SJSA1 (cell line): ENCODE results near the gene AUH. TPM values are rescaled to one million over a fixed set of nuclear protein-coding genes. Genes with fewer than 3 reads are reported as not detected.

ENCODE experiments used
- DNase-seq, 2 experiments: peaks; one replicate each; pipeline ENCODE4 v3.0.0-alpha.2; 2015 to 2020; ENCODE audit warnings: low spot score in 2 of 2, low read depth in 1 of 2
- H3K27ac ChIP-seq: fragments of 250-450 bp; sonication (Bioruptor Pico); 2 replicates; pipeline ENCODE4 v1.5.1; 2020; ENCODE audit warnings: mild to moderate bottlenecking, moderate library complexity
- H3K27me3 ChIP-seq: fragments of 250-450 bp; sonication (Bioruptor Pico); replicated peaks from 2 replicates; pipeline ENCODE4 v1.5.1; 2020; ENCODE audit warnings: mild to moderate bottlenecking, moderate library complexity
- H3K36me3 ChIP-seq: fragments of 250-450 bp; sonication (Bioruptor Pico); 2 replicates; pipeline ENCODE4 v1.5.1; 2020; ENCODE audit warnings: mild to moderate bottlenecking
- H3K4me1 ChIP-seq: fragments of 250-450 bp; sonication (Bioruptor Pico); replicated peaks from 2 replicates; pipeline ENCODE4 v1.6.1; 2021; ENCODE audit warnings: mild to moderate bottlenecking
- H3K4me3 ChIP-seq: fragments of 250-450 bp; sonication (Bioruptor Pico); 2 replicates; pipeline ENCODE4 v1.5.1; 2020; ENCODE audit warnings: mild to moderate bottlenecking
- H3K9me3 ChIP-seq: fragments of 250-450 bp; sonication (Bioruptor Pico); replicated peaks from 2 replicates; pipeline ENCODE4 v1.5.1; 2020; ENCODE audit warnings: mild to moderate bottlenecking
- total RNA-seq: library from RNA; depleted of rRNA; stranded (reverse); fragments of >200 nt; shearing (Covaris generic); gene quantifications from 2 replicates; pipeline ENCODE4 v1.2.3, GENCODE V29; 2014

The AUH gene
- total RNA-seq, 1 experiment from 2014 or later, result 15.3 TPM

DNA sequence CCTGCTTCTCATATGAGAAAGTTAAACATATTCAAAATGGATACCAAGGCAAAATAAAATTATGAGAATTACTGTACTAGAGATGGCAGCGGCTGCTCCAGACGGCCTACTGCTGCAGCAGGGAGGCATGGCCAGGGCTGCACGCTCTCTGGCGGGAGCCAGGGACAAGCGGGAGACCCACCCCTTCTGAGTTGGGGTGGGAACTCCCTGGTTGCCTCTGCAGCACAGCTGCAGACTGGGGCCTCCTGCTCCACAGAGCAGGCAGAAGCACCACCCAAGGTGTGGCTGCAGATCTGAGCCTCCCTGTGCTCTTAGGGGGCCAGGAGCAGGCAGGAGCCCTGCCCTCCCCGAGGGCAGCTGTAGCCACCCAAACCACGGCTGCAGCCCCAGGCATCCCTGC is 2.3 kb upstream of the AUH start:
- Histone ChIP-seq H3K4me3 (no peak overlapping the region), H3K27me3 (no peaks in the 10 kb centered on the region), H3K9me3 (no peaks in the 10 kb centered on the region), H3K36me3 (peaks cover 4% of the 10 kb centered on the region), H3K4me1 (peaks cover 11% of the 10 kb centered on the region), H3K27ac (no peak overlapping the region)
- DNase-seq, result no peak

DNA sequence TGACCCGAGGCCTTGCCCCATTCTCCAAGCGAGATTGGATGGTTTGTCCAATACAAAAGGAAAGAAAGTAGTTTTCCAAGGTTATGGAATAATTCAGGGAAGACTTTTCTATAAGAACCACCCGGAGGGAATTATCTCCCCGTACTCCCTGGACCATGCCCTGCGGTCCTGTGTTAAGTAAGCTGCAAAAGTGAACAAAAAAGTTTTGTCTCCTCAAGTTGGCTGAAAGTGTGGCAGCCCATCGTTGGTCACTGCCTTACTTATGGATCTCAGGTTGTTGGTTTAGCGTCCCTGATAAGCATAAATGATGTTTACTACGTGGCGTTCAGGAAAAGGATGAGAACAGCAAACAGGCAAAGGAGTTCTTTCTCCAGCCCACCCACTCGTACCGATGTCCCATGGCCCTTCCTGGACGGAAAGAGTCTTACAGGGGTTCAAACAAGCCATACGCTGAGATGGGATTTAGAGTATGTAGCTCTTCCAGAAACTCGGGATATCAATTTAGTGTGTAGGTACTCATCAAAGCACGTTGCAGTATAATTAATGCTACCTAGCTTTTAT is 413 bp upstream of the AUH start:
- Histone ChIP-seq H3K36me3 (peaks cover 4% of the 10 kb centered on the region), H3K9me3 (no peaks in the 10 kb centered on the region), H3K27ac (0 out of 2 replicates have a peak overlapping the region, but pooled peaks have one; percentile 24), H3K4me1 (peaks cover 11% of the 10 kb centered on the region), H3K4me3 (peak overlapping the region; percentile 98), H3K27me3 (no peaks in the 10 kb centered on the region)
- peak in 1 of 2 experiments; percentile 51 for DNase-seq

DNA sequence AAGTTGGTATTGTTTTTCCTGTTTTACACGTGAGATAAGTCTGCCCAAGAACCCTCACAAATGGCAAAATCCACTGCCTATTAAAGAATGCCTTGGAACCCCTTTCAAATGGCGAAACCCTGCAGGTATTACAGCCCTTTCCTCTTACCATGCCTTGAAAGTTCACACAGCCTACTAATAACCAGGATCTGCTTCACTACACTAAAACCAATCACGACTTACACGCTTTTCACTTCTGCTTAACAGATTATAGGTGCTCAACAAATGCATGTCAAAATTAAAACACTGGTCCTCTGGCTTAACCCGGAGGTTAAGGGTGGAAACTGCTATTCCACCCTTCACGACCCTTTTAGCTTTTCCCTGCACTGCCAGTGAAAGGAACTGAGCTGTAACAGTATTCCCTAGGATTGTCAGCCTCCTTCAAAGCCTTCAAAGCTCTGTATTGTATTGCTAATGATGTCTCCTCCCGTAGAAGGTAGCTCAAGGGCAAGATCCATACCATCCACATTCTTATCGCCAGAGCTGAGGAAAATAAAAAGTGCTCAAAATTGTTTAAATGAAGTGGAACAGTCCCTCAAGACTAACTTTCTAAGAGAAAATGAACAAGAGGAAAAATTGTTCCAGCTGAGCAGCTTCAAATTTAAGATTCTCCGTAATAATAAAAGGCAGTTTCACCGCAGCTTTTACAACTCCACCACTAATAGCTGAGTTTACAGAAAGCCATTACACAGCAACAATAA is 997 bp downstream of the AUH start:
- Histone ChIP-seq H3K9me3 (no peaks in the 10 kb centered on the region), H3K4me1 (peaks cover 11% of the 10 kb centered on the region), H3K27me3 (no peaks in the 10 kb centered on the region), H3K36me3 (peaks cover 4% of the 10 kb centered on the region), H3K4me3 (peak overlapping the region; percentile 98), H3K27ac (no peak overlapping the region)
- DNase-seq, result peak in 1 of 2 experiments; percentile 19

DNA sequence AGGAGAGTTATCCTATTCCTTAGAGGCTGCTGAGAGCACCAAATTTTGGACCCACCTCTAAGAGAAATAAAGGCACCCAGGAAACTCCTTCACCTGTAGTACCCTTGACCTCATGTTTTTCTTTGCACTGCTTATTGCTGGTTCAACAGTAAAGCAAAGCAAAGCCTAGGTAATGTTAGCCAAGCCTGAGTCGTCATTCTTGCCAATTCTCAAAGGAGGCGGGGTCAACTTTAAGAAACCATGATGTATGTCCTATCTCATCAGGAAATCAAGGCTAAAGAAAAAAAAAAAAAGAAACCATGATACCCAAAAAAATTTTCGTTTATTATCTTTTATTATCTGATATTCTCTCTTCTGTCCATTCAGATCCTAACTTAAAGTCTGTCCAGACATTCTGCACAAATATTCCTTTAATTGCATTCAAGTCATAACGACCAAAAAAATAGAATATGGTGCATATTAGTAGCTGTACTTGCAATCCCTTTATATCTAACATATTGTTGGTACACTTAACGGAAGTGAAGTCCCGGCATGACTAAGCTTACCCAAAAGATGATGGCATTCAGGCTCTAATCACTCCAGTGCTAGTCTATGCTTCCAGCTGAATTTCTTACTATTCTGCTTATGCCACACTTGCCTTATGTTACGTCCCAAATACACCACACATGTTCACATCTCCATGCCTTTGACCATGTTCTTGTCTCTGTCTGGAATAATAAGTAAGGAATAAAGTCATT is 1.8 kb downstream of the AUH start:
- Histone ChIP-seq H3K27ac (no peak overlapping the region), H3K9me3 (no peaks in the 10 kb centered on the region), H3K36me3 (peaks cover 4% of the 10 kb centered on the region), H3K4me1 (peaks cover 11% of the 10 kb centered on the region), H3K27me3 (no peaks in the 10 kb centered on the region), H3K4me3 (no peak overlapping the region)
- DNase-seq, result no peak

DNA sequence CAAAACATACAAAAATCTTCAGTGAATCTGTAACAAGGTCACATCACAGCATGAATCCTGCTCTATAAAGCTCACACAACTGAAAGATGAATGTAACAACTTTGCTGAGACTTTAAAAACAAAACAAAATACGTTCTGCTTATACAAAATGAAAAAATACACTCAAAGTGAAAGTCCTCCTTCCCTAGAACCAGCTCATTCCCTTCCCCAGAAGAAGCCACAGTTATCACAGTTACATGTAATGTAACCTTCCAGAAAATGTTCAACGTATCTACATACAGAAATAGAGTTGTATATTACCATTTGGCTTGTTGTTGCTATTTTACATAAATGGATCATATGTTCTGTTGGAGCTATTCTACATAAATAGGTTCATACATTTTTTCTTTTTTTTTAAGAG is 2.6 kb downstream of the AUH start:
- Histone ChIP-seq H3K9me3 (no peaks in the 10 kb centered on the region), H3K27ac (no peak overlapping the region), H3K27me3 (no peaks in the 10 kb centered on the region), H3K4me1 (peaks cover 11% of the 10 kb centered on the region), H3K36me3 (peaks cover 4% of the 10 kb centered on the region), H3K4me3 (no peak overlapping the region)
- DNase-seq, result no peak

DNA sequence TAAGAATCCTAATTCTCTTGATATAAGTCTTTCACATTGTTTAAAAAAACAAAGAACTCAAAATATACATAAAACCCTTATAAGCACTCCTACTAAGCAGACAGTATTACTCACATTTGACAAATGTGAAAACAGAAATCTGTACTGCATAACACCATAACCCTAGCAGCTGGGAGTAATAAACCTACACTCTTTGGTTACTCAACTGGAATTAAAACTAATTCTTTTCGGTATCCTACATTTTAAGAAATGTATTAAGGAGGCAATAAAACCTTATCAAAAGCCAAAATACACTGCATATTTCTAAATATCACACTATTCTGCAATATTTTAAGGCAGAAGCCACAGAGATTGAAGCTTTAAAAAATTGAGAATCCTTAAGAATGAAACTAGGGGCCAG is 6.8 kb downstream of the AUH start:
- Histone ChIP-seq H3K27ac (no peak overlapping the region), H3K36me3 (no peaks in the 10 kb centered on the region), H3K27me3 (no peaks in the 10 kb centered on the region), H3K4me1 (no peaks in the 10 kb centered on the region), H3K4me3 (no peak overlapping the region), H3K9me3 (no peaks in the 10 kb centered on the region)
- DNase-seq, result no peak

DNA sequence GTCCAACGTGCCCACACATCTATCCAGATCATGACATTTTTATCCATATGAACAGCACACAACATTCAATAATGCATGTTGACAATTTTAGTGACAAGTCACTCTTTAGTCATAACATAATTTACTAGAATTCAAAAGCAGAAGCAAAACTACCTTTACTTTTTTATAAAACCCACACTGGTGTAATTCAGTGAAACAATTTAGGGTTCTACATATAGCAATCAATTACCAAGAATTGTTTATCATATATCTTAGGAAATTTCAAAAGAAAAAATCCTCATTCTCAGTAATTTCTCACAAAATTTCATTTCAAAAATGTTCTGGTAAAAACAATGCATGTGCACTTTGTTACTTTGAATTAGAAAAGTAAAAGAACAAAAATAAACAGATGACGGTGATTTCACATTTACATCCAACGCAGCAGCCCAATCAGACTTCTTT is 12.6 kb downstream of the AUH start:
- no peaks in the 10 kb centered on the region for H3K27me3 ChIP-seq
- no peaks in the 10 kb centered on the region for H3K4me1 ChIP-seq
- no peak for DNase-seq
- no peak overlapping the region for H3K4me3 ChIP-seq
- H3K36me3 ChIP-seq, result no peaks in the 10 kb centered on the region
- no peaks in the 10 kb centered on the region for H3K9me3 ChIP-seq
- H3K27ac ChIP-seq, result no peak overlapping the region

DNA sequence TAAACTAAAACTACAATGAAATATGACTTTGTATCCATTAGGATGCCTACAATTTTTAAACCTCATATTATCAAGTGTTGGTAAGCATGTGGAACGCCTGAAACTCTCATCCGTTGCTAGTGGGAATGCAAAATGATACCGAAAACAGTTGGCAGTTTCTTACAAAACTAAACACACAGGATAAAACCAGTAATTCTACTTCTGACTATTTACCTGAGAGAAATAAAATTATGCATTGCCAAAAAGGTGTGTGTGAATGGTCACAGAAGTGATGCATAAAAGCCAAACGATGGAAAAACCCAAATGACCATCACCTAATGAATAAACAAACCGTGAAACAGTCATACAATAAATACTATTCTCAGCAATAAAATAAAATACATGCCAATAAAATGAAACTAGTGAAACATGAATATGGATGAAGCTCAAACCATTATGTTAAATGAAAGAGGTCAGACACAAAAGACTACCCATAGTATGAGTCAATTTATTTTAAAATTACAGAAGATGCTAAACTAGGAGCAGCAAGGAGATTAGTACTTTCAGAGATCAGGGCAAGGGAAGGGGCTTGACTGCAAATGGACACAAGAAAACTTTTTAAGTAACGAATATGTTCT is 13.4 kb downstream of the AUH start:
- DNase-seq, result no peak
- Histone ChIP-seq H3K27ac (no peak overlapping the region), H3K27me3 (no peaks in the 10 kb centered on the region)

DNA sequence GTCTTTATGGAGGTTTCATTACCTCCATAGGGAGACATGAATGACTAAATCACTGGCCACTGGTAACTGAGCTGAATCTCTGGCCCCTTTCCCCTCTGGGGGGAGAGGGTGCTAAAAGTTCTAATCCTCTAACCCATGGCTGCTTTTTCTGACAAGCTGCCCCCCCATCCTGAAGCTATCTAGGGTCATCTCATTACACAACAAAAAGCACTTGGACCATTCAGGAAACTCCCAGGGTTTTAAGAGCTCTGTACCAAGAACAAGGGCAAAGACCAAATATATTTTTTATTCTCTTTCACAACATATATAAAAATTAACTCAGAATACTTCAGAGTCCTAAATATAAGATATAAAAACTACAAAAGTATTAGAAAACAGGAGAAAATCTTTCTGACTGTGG is 14.3 kb downstream of the AUH start:
- no peaks in the 10 kb centered on the region for H3K36me3 ChIP-seq
- H3K27ac ChIP-seq, result no peak overlapping the region
- no peaks in the 10 kb centered on the region for H3K9me3 ChIP-seq
- H3K4me1 ChIP-seq, result no peaks in the 10 kb centered on the region
- no peak overlapping the region for H3K4me3 ChIP-seq
- H3K27me3 ChIP-seq, result no peaks in the 10 kb centered on the region
- no peak for DNase-seq

More for the DNA sequence above, 13.4 kb downstream of the AUH start:
- Histone ChIP-seq H3K4me1 (no peaks in the 10 kb centered on the region), H3K9me3 (no peaks in the 10 kb centered on the region), H3K4me3 (no peak overlapping the region), H3K36me3 (no peaks in the 10 kb centered on the region)

DNA sequence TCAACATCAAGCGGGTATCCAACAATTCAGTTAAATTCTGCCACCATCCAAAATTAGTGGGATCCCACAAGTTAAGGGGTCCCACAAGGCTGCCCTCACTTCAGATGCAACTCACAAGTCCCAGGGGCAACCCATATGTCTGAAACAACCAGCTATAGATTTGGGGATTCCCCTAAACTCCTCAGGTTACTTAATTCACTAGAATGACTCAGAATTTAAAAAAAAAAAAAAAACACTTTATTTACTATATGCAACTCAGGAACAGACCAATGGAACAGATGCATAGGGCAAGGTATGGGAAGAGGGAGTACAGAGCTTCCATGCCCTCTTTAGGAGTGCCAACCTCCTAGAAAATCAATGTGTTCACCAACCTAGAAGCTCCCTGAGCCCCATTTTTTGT is 15.1 kb downstream of the AUH start:
- Histone ChIP-seq H3K4me3 (no peak overlapping the region), H3K4me1 (no peaks in the 10 kb centered on the region), H3K27ac (no peak overlapping the region), H3K36me3 (peaks cover 6% of the 10 kb centered on the region; the same call in 1 of the 2 replicates), H3K9me3 (no peaks in the 10 kb centered on the region), H3K27me3 (no peaks in the 10 kb centered on the region)
- DNase-seq, result no peak

DNA sequence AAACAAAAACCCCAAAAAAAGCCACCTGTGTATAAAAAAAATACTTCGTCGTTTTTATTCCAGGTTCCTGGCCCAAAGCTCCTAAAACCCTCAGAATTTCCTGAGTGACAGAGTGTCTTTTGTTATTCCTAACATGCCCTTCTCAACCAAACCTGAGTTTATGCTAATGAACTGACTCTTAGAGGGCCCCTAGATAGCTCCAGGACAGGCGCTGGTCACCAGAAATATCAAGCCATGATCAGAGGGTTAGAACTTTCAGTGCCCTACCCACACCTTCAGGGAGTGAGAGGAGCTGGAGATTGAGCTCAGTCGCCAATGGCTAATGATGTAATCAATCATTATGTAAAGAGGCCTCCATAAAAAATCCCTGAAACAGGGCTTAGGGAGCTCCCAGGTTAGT is 15.7 kb downstream of the AUH start:
- no peaks in the 10 kb centered on the region for H3K27me3 ChIP-seq
- no peak for DNase-seq
- peaks cover 11% of the 10 kb centered on the region; the same call in 1 of the 2 replicates for H3K36me3 ChIP-seq
- no peaks in the 10 kb centered on the region for H3K4me1 ChIP-seq
- H3K27ac ChIP-seq, result no peak overlapping the region
- no peaks in the 10 kb centered on the region for H3K9me3 ChIP-seq
- H3K4me3 ChIP-seq, result no peak overlapping the region

DNA sequence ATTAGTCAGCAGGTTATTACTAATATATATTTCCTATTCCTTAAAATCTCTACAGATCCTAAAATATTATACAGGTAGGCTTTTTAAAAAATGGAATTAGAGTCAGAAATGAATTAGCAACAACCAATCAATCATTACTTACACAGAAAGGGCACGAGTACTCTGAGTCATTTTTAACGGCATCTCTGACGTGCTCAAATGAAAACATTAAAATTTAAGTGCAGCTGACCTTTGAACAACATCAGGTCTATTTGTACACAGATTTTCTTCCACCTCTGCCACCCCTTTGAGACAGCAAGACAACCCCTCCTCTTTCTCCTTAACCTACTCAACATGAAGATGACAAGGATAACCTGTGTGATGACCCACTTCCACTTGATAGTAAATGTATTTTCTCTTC is 19.1 kb downstream of the AUH start:
- no peak overlapping the region for H3K27ac ChIP-seq
- DNase-seq, result no peak
- no peak overlapping the region for H3K4me3 ChIP-seq
- no peaks in the 10 kb centered on the region for H3K27me3 ChIP-seq
- H3K36me3 ChIP-seq, result peaks cover 11% of the 10 kb centered on the region; the same call in 1 of the 2 replicates
- H3K4me1 ChIP-seq, result no peaks in the 10 kb centered on the region
- no peaks in the 10 kb centered on the region for H3K9me3 ChIP-seq

DNA sequence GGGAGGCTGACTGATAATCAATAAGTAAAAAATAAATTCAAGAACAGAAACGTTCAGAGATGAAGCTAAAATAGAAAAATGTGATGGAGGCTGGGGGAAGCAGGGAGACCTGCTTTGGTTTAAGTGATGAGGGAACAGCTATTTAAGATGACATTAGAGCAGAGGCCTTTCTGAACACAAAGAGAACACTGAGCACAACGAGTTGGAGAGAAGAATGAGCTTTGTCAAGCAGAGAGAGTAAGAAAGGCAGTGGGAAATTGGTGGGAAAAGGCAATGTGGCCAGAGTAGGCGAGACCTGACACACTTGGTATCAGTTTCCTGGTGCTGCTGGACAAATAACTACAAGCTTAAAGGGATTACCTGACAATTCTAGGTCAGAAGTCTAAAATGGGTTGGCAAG is 20.0 kb downstream of the AUH start:
- Histone ChIP-seq H3K36me3 (peaks cover 11% of the 10 kb centered on the region; the same call in 1 of the 2 replicates), H3K4me3 (no peak overlapping the region), H3K4me1 (no peaks in the 10 kb centered on the region), H3K9me3 (no peaks in the 10 kb centered on the region), H3K27ac (no peak overlapping the region), H3K27me3 (no peaks in the 10 kb centered on the region)
- no peak for DNase-seq
